Stomach (tissue), 4 donors: Measurements from ENCODE around the gene C16orf96.

Source experiments
- POLR2A ChIP-seq, 4 donors: fragments of 450-650 bp; IDR thresholded peaks; one replicate each; pipeline ENCODE4 v1.6.1; 2016; ENCODE audit warnings: antibody characterized with exemption in 4 of 4, control low read depth in 2 of 4, mild to moderate bottlenecking in 1 of 4, moderate library complexity in 1 of 4
- POLR2AphosphoS5 ChIP-seq, 3 donors: sonication (generic); formaldehyde crosslinking; IDR thresholded peaks; one replicate each; pipeline ENCODE4 v1.6.1; 2016; ENCODE audit warnings: antibody characterized with exemption in 3 of 3
- TF ChIP-seq, protein P1 (sequence below), 7 experiments: fragments of 450-650 bp in 4 of 7; fragments of 200-600 bp in 3 of 7; sonication (generic) in 3 of 7; IDR thresholded peaks; one replicate each; pipeline ENCODE4 v1.5.1; 2016 to 2019; ENCODE audit warnings: antibody characterized with exemption in 7 of 7, control low read depth in 2 of 7, mild to moderate bottlenecking in 1 of 7

DNA sequence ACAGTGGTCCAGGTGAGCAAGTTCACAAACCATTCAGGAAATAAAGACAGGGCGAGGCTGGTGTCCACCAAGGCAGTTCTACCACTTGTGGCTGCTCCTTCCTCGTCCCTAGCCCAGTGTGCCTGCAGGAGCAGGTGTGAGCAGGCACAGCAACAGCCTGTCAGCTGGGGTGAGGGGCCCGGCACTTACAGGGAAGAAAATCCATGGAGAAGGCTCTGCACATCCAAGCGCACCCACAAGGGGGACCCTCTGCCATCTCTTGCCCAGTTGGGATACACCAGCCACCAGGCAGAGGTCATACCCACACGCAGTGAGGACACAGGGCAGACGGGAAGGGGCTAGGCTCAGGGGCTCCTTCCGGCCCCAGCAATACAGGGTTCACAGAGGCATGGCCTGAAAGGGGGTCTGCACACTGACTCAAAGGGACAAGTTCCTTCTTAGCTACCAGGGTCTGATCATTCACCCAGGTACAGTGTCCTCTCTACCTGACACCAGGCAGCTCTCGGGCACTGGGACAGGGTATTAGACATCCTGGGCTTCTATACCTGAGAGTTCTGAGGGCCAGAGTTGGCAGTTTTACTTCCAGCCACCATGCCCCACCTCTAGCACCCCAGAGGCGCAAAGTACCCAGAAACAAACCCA lies 44.6 kb upstream of the C16orf96 start:
- TF ChIP-seq, protein P1, sequence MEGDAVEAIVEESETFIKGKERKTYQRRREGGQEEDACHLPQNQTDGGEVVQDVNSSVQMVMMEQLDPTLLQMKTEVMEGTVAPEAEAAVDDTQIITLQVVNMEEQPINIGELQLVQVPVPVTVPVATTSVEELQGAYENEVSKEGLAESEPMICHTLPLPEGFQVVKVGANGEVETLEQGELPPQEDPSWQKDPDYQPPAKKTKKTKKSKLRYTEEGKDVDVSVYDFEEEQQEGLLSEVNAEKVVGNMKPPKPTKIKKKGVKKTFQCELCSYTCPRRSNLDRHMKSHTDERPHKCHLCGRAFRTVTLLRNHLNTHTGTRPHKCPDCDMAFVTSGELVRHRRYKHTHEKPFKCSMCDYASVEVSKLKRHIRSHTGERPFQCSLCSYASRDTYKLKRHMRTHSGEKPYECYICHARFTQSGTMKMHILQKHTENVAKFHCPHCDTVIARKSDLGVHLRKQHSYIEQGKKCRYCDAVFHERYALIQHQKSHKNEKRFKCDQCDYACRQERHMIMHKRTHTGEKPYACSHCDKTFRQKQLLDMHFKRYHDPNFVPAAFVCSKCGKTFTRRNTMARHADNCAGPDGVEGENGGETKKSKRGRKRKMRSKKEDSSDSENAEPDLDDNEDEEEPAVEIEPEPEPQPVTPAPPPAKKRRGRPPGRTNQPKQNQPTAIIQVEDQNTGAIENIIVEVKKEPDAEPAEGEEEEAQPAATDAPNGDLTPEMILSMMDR (IDR thresholded peaks at IDR 0.05), result peak in 5 of 7 experiments; percentile 41 to 59 (median 54)
- TF ChIP-seq POLR2A (IDR thresholded peaks at IDR 0.05), result no peak
- peak in 1 of 3 donors; percentile 45 for TF ChIP-seq POLR2AphosphoS5 (IDR thresholded peaks at IDR 0.05)
